ENCODE data around the gene CKAP4. TPM values are rescaled to one million over a fixed set of nuclear protein-coding genes. Genes with fewer than 3 reads are reported as not detected.

CKAP4 gene
- total and polyA plus RNA-seq, 2 experiments from 2014 or later = 32.3 to 58.8 TPM

- TF ChIP-seq, protein P1, sequence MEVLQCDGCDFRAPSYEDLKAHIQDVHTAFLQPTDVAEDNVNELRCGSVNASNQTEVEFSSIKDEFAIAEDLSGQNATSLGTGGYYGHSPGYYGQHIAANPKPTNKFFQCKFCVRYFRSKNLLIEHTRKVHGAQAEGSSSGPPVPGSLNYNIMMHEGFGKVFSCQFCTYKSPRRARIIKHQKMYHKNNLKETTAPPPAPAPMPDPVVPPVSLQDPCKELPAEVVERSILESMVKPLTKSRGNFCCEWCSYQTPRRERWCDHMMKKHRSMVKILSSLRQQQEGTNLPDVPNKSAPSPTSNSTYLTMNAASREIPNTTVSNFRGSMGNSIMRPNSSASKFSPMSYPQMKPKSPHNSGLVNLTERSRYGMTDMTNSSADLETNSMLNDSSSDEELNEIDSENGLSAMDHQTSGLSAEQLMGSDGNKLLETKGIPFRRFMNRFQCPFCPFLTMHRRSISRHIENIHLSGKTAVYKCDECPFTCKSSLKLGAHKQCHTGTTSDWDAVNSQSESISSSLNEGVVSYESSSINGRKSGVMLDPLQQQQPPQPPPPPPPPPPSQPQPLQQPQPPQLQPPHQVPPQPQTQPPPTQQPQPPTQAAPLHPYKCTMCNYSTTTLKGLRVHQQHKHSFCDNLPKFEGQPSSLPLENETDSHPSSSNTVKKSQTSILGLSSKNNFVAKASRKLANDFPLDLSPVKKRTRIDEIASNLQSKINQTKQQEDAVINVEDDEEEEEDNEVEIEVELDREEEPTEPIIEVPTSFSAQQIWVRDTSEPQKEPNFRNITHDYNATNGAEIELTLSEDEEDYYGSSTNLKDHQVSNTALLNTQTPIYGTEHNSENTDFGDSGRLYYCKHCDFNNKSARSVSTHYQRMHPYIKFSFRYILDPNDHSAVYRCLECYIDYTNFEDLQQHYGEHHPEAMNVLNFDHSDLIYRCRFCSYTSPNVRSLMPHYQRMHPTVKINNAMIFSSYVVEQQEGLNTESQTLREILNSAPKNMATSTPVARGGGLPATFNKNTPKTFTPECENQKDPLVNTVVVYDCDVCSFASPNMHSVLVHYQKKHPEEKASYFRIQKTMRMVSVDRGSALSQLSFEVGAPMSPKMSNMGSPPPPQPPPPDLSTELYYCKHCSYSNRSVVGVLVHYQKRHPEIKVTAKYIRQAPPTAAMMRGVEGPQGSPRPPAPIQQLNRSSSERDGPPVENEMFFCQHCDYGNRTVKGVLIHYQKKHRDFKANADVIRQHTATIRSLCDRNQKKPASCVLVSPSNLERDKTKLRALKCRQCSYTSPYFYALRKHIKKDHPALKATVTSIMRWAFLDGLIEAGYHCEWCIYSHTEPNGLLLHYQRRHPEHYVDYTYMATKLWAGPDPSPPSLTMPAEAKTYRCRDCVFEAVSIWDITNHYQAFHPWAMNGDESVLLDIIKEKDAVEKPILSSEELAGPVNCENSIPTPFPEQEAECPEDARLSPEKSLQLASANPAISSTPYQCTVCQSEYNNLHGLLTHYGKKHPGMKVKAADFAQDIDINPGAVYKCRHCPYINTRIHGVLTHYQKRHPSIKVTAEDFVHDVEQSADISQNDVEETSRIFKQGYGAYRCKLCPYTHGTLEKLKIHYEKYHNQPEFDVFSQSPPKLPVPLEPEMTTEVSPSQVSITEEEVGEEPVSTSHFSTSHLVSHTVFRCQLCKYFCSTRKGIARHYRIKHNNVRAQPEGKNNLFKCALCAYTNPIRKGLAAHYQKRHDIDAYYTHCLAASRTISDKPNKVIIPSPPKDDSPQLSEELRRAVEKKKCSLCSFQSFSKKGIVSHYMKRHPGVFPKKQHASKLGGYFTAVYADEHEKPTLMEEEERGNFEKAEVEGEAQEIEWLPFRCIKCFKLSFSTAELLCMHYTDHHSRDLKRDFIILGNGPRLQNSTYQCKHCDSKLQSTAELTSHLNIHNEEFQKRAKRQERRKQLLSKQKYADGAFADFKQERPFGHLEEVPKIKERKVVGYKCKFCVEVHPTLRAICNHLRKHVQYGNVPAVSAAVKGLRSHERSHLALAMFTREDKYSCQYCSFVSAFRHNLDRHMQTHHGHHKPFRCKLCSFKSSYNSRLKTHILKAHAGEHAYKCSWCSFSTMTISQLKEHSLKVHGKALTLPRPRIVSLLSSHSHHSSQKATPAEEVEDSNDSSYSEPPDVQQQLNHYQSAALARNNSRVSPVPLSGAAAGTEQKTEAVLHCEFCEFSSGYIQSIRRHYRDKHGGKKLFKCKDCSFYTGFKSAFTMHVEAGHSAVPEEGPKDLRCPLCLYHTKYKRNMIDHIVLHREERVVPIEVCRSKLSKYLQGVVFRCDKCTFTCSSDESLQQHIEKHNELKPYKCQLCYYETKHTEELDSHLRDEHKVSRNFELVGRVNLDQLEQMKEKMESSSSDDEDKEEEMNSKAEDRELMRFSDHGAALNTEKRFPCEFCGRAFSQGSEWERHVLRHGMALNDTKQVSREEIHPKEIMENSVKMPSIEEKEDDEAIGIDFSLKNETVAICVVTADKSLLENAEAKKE (CRISPR knock-in tag; IDR thresholded peaks at IDR 0.05) = no peak
- TF ChIP-seq STAT1 (IDR thresholded peaks at IDR 0.05; ENCODE audit: unreplicated experiment) (no peak), EZH2 (IDR thresholded peaks at IDR 0.05; ENCODE audit: low read depth, unreplicated experiment) (no peak), CREB1 (CRISPR knock-in tag; IDR thresholded peaks at IDR 0.05; ENCODE audit: low read depth) (no peak), POLR2AphosphoS5 (IDR thresholded peaks at IDR 0.05; ENCODE audit: low read depth) (no peak), EZH2phosphoT487 (IDR thresholded peaks at IDR 0.05; ENCODE audit: unreplicated experiment) (no peak), JUNB (IDR thresholded peaks at IDR 0.05; ENCODE audit: unreplicated experiment) (no peak), ZNF331 (CRISPR knock-in tag; IDR thresholded peaks at IDR 0.05; ENCODE audit: low read depth) (no peak)
- TF ChIP-seq, protein P2, sequence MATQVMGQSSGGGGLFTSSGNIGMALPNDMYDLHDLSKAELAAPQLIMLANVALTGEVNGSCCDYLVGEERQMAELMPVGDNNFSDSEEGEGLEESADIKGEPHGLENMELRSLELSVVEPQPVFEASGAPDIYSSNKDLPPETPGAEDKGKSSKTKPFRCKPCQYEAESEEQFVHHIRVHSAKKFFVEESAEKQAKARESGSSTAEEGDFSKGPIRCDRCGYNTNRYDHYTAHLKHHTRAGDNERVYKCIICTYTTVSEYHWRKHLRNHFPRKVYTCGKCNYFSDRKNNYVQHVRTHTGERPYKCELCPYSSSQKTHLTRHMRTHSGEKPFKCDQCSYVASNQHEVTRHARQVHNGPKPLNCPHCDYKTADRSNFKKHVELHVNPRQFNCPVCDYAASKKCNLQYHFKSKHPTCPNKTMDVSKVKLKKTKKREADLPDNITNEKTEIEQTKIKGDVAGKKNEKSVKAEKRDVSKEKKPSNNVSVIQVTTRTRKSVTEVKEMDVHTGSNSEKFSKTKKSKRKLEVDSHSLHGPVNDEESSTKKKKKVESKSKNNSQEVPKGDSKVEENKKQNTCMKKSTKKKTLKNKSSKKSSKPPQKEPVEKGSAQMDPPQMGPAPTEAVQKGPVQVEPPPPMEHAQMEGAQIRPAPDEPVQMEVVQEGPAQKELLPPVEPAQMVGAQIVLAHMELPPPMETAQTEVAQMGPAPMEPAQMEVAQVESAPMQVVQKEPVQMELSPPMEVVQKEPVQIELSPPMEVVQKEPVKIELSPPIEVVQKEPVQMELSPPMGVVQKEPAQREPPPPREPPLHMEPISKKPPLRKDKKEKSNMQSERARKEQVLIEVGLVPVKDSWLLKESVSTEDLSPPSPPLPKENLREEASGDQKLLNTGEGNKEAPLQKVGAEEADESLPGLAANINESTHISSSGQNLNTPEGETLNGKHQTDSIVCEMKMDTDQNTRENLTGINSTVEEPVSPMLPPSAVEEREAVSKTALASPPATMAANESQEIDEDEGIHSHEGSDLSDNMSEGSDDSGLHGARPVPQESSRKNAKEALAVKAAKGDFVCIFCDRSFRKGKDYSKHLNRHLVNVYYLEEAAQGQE (IDR thresholded peaks at IDR 0.05; ENCODE audit: unreplicated experiment) = no peak
These were observed 1.1 kb upstream of the CKAP4 start (continued) for GRCh38 chr12:106248846-106249371.
